NOMO-1 treated with DMSO at 0.1 percent for 48 hours (cell line): ENCODE measurements around the gene CPM.
"Not testable (repeated sequence)": the region's sequence is repeated elsewhere in the genome, so short reads cannot be mapped to it uniquely, and the experiment has no call there.

Source experiments
- DNase-seq: peaks from one replicate; lab custom pipeline; 2025; ENCODE audit not compliant: unreplicated experiment; lab: John Stamatoyannopoulos, UW

The CPM gene

GRCh38 chr12:68831751-68832503 is 101.0 kb downstream of the CPM start:
- DNase-seq, result no peak

DNA sequence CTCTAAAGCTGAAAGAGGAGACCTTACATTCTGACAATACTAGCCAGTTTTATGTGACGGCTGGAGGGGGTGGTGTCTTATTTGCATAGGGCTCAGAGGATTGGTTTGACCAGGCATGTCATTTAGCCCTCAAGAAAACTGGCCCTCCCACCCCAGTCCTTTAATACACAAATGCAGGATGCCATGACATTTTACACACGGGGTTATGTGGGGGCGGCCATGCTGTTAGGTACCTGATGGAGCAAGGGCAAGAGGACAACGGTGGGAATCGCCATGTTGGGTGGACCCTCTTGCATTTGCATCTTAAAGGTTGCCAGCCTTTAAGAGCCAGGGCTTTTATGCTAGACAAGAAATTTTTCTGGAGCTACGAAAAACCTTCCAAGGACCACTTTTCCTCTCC is 101.7 kb downstream of the CPM start:
- DNase-seq, result no peak

GRCh38 chr12:68828672-68829068 is 104.3 kb downstream of the CPM start:
- DNase-seq, result no peak

DNA sequence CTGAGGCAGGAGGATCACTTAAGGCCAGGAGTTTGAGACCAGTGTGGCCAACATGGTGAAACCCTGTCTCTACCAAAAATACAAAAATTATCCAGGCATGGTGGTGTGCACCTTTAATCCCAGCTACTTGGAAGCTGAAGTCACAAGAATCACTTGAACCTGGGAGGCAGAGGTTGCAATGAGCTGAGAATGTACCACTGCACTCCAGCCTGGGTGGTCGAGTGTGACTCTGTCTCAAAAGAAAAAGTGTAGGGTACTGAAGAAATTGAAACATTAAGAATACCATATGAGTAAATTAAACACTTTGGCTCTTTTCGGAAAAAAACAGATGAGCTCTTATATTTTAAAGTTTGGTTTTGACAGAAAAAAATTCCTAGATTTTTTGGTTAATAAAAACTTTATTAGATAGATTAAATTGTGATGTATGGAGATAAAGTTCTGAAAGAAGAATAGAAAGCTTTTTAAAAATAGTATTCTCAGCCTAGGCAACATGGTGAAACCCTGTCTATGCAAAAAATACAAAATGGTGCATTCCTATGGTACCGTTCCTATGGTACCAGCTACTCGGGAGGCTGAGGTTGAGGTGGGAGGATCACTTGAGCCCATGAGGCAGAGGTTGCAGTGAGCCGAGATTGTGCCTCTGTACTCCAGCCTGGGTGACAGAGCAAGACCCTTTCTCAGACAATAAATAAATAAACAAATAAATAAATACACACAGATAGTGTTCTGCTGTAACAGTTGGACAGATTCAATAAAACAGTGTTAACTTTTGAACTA is 104.9 kb downstream of the CPM start:
- DNase-seq, result no peak

GRCh38 chr12:68825569-68826217 is 107.3 kb downstream of the CPM start:
- no peak for DNase-seq

DNA sequence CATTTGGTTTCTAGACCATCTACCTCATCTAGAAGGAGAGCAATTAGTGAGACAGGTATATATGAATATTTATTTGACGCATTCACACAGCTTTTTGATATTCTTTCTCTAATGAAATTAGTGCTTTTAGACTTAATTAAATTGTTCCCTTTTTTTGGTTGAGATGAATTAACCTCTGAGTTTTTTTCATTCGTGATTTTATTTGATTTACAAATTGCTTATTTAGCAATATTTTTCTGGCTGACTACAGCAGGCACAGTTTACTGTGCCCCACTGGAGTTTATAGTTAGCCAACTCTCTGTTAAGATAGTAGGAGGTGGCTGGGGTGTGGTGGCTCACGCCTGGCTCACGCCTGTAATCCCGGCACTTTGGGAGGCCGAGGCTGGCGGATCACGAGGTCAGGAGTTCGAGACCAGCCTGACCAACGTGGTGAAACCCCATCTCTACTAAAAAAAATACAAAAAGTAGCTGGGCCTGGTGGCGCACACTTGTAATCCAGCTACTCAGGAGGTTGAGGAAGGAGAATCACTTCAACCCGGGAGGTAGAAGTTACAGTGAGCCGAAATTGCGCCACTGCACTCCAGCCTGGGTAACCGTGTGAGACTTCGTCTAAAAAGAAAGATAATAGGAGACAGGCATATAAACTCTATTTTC is 108.2 kb downstream of the CPM start:
- no peak for DNase-seq

DNA sequence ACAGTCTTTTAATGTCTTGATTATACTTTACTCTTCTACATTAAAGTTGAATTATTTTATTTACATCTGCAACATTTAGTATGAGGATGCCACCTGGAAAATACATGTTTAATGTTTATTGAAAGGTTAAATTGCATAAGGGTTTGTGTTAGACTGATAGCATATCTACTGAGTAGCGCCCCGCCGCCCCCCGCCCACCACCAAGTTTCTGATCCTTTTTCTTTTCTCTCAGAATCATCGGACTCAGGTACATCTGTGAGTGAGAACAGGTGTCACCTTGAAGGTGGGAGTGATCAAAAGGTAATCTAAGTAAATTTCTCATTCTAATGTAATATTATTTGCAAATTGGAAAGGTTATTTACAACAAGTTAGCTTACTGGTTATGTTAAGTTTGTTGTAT is 108.8 kb downstream of the CPM start:
- DNase-seq, result no peak

GRCh38 chr12:68823696-68824095 is 109.3 kb downstream of the CPM start:
- no peak for DNase-seq

DNA sequence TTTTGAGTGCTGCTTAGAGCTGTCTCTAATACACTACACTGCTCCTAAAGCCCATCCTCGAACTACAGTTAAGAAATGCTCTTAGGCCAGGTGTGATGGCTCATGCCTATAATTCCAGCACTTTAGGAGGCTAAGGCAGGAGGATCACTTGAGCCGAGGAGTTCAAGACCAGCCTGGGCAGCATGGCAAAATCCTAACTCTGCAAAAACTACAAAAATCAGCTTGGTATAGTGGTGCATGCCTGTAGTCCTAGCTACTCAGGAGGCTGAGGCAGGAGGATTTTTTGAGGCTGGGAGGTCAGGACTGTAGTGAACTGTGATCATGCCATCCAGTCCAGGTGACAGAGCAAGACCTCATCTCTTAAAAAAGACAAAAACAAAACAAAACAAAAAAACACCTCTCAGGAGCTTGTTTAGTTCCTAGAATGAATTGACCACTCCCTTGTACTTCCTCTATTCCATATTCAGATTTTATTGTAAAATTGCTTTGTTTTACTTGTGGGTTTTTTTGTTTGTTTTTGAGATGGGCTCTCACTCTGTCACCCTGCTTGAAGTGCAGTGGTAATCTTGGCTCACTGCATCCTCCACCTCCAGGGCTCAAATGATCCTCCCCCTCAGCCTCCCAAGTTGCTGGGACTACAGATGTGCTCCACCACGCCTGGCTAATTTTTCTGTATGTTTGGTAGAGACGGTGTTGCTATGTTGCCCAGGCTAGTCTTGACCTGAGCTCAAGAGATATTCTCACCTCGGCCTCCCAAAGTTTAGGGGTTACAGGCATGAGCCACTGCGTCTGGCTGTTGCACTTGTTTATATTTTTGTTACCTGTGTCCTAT is 111.4 kb downstream of the CPM start:
- DNase-seq, result no peak

- DNase-seq, result not testable (repeated sequence)
Observed at GRCh38 chr12:68819481-68819880, 113.5 kb downstream of the CPM start.

GRCh38 chr12:68815928-68816800 is 116.8 kb downstream of the CPM start:
- DNase-seq, result no peak

DNA sequence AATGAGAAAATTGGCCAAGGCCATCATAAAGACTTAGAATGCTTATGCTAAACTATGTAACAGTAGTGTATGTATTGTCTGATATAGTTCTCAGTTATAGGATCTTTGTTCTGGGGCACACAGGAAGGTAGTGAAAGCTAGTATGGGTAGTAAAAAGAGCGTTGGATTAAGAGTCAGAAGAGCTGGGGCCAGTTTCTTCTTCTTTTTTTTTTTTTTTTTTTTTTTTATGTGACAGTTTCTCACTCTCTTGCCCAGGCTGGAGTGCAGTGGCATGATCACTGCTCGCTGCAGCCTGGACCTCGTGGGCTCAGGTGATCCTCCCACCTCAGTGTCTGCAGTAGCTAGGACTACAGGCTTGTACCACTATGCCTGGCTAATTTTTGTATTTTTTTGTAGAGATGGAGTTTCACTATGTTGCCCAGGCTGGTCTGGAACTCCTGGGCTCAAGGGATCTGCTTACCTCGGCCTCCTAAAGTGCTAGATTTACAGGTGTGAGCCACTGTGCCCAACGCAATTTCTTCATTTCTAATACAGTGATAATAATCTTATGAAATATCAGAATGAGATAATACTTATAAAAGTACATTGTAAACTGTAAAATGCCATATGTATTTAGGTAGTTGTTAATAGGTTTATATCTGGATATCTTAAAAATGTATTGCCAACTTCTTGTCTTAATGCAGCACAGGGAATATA is 117.6 kb downstream of the CPM start:
- DNase-seq, result no peak

DNA sequence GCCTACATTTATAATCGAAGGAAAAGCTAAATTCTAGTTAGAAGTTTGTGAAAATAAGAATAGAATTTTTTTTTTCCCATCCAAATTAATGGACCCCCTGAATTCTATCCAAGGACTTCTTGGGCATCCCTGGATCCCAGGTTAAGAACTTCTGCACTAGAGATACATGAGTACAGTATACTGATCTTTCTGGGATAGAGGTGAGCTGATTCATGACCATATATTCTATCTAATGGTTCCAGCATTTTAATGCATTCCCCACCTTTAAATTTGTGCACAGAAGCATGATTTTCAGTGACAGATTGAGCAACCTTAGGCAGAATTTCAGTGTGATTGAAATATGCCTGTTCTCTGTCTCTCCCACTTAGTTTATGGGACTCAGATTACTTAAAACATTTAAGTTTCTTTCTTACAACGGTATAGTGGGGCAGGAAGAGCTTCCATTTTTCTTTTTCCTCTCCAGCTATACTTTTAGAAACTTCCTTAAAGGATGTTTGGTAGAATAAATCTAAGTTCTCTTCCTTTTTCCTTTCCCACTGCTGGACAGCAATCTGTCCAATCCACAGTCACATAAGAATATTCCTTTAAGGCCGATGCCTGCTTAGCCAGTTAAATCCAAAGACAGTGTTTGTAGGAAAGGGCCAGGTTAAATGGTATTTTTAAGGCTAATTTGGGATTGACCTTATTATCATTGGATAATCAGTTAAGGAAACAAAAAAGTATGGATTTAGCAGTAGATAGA is 118.3 kb downstream of the CPM start:
- DNase-seq, result no peak

- no peak for DNase-seq
Observed at GRCh38 chr12:68813242-68813593, 119.8 kb downstream of the CPM start.

GRCh38 chr12:68812553-68813241 is 120.3 kb downstream of the CPM start:
- no peak for DNase-seq

- DNase-seq, result not testable (repeated sequence)
Observed at GRCh38 chr12:68811573-68811972, 121.4 kb downstream of the CPM start.

DNA sequence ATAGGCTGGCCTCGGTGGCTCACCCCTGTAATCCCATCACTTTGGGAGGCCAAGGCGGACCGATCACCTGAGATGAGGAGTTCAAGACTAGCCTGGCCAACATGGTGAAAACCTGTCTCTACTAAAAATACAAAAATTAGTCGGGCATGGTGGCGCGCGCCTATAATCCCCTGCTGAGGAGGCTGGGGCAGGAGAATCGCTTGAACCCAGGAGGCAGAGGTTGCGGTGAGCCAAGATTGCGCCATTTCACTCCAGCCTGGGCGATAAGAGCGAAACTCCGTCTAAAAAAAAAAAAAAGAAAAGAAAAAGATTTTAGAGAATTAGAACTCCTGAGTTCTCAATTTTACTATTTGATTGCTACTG is 123.0 kb downstream of the CPM start:
- not testable (repeated sequence) for DNase-seq
